Activated T-cell treated with anti-CD3 and anti-CD28 coated beads for 48 hours (primary cell): ENCODE results near the gene KIF3B.
"Not testable (repeated sequence)": the region's sequence is repeated elsewhere in the genome, so short reads cannot be mapped to it uniquely, and the experiment has no call there.

Experiments used
- DNase-seq: peaks from one replicate; pipeline ENCODE4 v3.0.0-alpha.2; 2020; ENCODE audit warnings: low read depth

The KIF3B gene

GRCh38 chr20:32277361-32278198 lies at the start of gene KIF3B:
KIF3B (plus strand) TSS chr20:32277651; CDS start chr20:32309778, 32,127 bp downstream.
- peak; percentile 80 for DNase-seq

- DNase-seq, result no peak
Observed at GRCh38 chr20:32227744-32228688, 49.4 kb upstream of the KIF3B start.

- no peak for DNase-seq
Observed at GRCh38 chr20:32229251-32229747, 48.2 kb upstream of the KIF3B start.

GRCh38 chr20:32230707-32231106 lies 46.7 kb upstream of the KIF3B start:
- no peak for DNase-seq

- DNase-seq, result no peak
Observed at GRCh38 chr20:32231245-32231644, 46.2 kb upstream of the KIF3B start.

GRCh38 chr20:32231847-32232246 lies 45.6 kb upstream of the KIF3B start:
- DNase-seq, result no peak

- DNase-seq, result no peak
Observed at GRCh38 chr20:32232326-32232886, 45.0 kb upstream of the KIF3B start.

GRCh38 chr20:32233286-32233685 lies 44.2 kb upstream of the KIF3B start:
- no peak for DNase-seq

GRCh38 chr20:32234135-32234808 lies 43.2 kb upstream of the KIF3B start:
- DNase-seq, result no peak

- no peak for DNase-seq
Observed at GRCh38 chr20:32235331-32236047, 42.0 kb upstream of the KIF3B start.

- DNase-seq, result no peak
Observed at GRCh38 chr20:32236048-32236533, 41.4 kb upstream of the KIF3B start.

- no peak for DNase-seq
Observed at GRCh38 chr20:32236819-32237218, 40.6 kb upstream of the KIF3B start.

GRCh38 chr20:32237419-32237818 lies 40.0 kb upstream of the KIF3B start:
- no peak for DNase-seq

- DNase-seq, result no peak
Observed at GRCh38 chr20:32238483-32239425, 38.7 kb upstream of the KIF3B start.

GRCh38 chr20:32240205-32240604 lies 37.2 kb upstream of the KIF3B start:
- DNase-seq, result no peak

GRCh38 chr20:32241807-32242206 lies 35.6 kb upstream of the KIF3B start:
- DNase-seq, result no peak

GRCh38 chr20:32244150-32244823 lies 33.2 kb upstream of the KIF3B start:
- no peak for DNase-seq

- no peak for DNase-seq
Observed at GRCh38 chr20:32244959-32245358, 32.5 kb upstream of the KIF3B start.

- DNase-seq, result not testable (repeated sequence)
Observed at GRCh38 chr20:32246208-32246607, 31.2 kb upstream of the KIF3B start.
